Measurements from ENCODE around the gene F7.

DNA sequence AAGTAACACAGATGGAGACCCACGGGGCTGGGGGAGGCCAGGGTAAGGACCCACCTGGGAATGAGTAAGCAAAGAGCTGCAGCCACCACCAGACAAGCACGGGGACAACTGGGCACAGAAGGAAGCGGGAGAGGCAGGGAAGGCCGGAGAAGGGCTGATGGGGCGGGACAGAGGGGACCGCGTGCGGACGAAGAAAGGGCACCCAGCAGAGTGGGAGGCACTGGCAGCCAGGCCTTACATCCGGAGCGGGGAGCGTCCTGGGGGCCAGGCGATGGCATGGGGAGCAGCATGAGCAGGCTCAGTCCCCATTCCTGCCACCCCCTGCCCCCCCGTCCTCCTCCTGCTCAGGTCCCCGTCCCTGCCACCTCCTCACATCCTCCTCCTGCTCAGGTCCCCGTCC is 55.8 kb downstream of the F7 start:
- TF ChIP-seq, protein P1, sequence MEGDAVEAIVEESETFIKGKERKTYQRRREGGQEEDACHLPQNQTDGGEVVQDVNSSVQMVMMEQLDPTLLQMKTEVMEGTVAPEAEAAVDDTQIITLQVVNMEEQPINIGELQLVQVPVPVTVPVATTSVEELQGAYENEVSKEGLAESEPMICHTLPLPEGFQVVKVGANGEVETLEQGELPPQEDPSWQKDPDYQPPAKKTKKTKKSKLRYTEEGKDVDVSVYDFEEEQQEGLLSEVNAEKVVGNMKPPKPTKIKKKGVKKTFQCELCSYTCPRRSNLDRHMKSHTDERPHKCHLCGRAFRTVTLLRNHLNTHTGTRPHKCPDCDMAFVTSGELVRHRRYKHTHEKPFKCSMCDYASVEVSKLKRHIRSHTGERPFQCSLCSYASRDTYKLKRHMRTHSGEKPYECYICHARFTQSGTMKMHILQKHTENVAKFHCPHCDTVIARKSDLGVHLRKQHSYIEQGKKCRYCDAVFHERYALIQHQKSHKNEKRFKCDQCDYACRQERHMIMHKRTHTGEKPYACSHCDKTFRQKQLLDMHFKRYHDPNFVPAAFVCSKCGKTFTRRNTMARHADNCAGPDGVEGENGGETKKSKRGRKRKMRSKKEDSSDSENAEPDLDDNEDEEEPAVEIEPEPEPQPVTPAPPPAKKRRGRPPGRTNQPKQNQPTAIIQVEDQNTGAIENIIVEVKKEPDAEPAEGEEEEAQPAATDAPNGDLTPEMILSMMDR (IDR thresholded peaks at IDR 0.05; ENCODE audit: extremely low read depth in 1 of 2, insufficient read depth in 1 of 2, low read depth in 1 of 2, low read length in 2 of 2): no peak
- TF ChIP-seq MAX (IDR thresholded peaks at IDR 0.05; ENCODE audit: insufficient read depth, insufficient read length): no peak
- TF ChIP-seq POLR2A (IDR thresholded peaks at IDR 0.05; ENCODE audit: low read depth, low read length): no peak
- TF ChIP-seq POLR2AphosphoS5 (IDR thresholded peaks at IDR 0.05; ENCODE audit: insufficient read depth, low read depth, low read length): no peak
- no peak for TF ChIP-seq EZH2 (IDR thresholded peaks at IDR 0.05; ENCODE audit: borderline replicate concordance, low read depth, low read length, severe bottlenecking)
- no peak for TF ChIP-seq FOS (IDR thresholded peaks at IDR 0.05; ENCODE audit: borderline replicate concordance, insufficient read depth, low read length)
- no peak for TF ChIP-seq JUN (IDR thresholded peaks at IDR 0.05; ENCODE audit: borderline replicate concordance, insufficient read depth, insufficient read length, low read depth)
- no peak for TF ChIP-seq MYC (IDR thresholded peaks at IDR 0.05; ENCODE audit: low read depth, low read length)
